Stimulated activated CD4-positive, alpha-beta T cell treated with anti-CD3 and anti-CD28 coated beads, TNF-alpha, amount 100 ng/mL, for 48 hours (primary cell): Measurements from ENCODE around the gene LCMT2.

Source experiments
- DNase-seq, 3 donors: peaks; one replicate each; pipeline ENCODE4 v3.0.0-alpha.2; 2020; ENCODE audit warnings: low read depth in 3 of 3

The LCMT2 gene

GRCh38 chr15:43329960-43330779 is at the start of gene LCMT2:
Gene LCMT2 (minus strand): TSS chr15:43330573. CDS start chr15:43330489, 84 bp downstream.
- DNase-seq: peak; percentile 80

GRCh38 chr15:43378601-43379000 is 48.2 kb upstream of the LCMT2 start:
- no peak for DNase-seq

GRCh38 chr15:43376017-43376705 is 45.8 kb upstream of the LCMT2 start:
- DNase-seq: peak in 1 of 3 donors; percentile 27

GRCh38 chr15:43370975-43371974 is 40.9 kb upstream of the LCMT2 start, which contains the start of the genes TUBGCP4 and ZSCAN29:
Gene TUBGCP4 (plus strand): TSS chr15:43371101. CDS start chr15:43371355, 254 bp downstream.
Gene ZSCAN29 (minus strand): TSS chr15:43371043. CDS start chr15:43369913, 1,130 bp downstream.
- DNase-seq: peak; percentile 61 to 74 (median 73)

- DNase-seq: no peak
Measured at GRCh38 chr15:43370310-43370974, 40.1 kb upstream of the LCMT2 start.

- no peak for DNase-seq
Measured at GRCh38 chr15:43361313-43361903, 31.0 kb upstream of the LCMT2 start.

GRCh38 chr15:43360821-43361220 is 30.4 kb upstream of the LCMT2 start:
- no peak for DNase-seq

- no peak for DNase-seq
Measured at GRCh38 chr15:43352693-43353382, 22.5 kb upstream of the LCMT2 start.

- no peak for DNase-seq
Measured at GRCh38 chr15:43347114-43347513, 16.7 kb upstream of the LCMT2 start.

GRCh38 chr15:43346305-43346704 is 15.9 kb upstream of the LCMT2 start:
- DNase-seq: no peak

- DNase-seq: no peak
Measured at GRCh38 chr15:43330780-43331087, 361 bp upstream of the LCMT2 start.

- no peak for DNase-seq
Measured at GRCh38 chr15:43329217-43329959, 985 bp downstream of the LCMT2 start.

- no peak for DNase-seq
Measured at GRCh38 chr15:43325039-43325684, 5.2 kb downstream of the LCMT2 start.

- no peak for DNase-seq
Measured at GRCh38 chr15:43318990-43319771, 11.2 kb downstream of the LCMT2 start.

GRCh38 chr15:43317566-43318184 is 12.7 kb downstream of the LCMT2 start:
- no peak for DNase-seq

GRCh38 chr15:43316971-43317346 is 13.4 kb downstream of the LCMT2 start:
- DNase-seq: no peak

- DNase-seq: no peak
Measured at GRCh38 chr15:43316016-43316970, 14.1 kb downstream of the LCMT2 start.
